Activated naive CD4-positive, alpha-beta T cell (primary cell): Measurements from ENCODE around the gene CRADD.
"Not testable (repeated sequence)": the region's sequence is repeated elsewhere in the genome, so short reads cannot be mapped to it uniquely, and the experiment has no call there.

ENCODE experiments used
- DNase-seq, 4 experiments: peaks; one replicate each; lab custom pipeline; 2025; lab: John Stamatoyannopoulos, UW

The CRADD gene

GRCh38 chr12:93737457-93738198, 60.5 kb downstream of the CRADD start:
- DNase-seq = no peak

GRCh38 chr12:93738199-93739058, 61.3 kb downstream of the CRADD start:
- no peak for DNase-seq

- DNase-seq = no peak
These were observed 63.6 kb downstream of the CRADD start for GRCh38 chr12:93740751-93741150.

GRCh38 chr12:93741659-93742109, 64.5 kb downstream of the CRADD start:
- no peak for DNase-seq

GRCh38 chr12:93742110-93742934, 65.1 kb downstream of the CRADD start:
- DNase-seq = peak in 1 of 4 experiments; percentile 18

- DNase-seq = no peak
These were observed 66.2 kb downstream of the CRADD start for GRCh38 chr12:93743229-93743998.

- no peak for DNase-seq
These were observed 67.0 kb downstream of the CRADD start for GRCh38 chr12:93743999-93744689.

GRCh38 chr12:93745286-93745685, 68.1 kb downstream of the CRADD start:
- DNase-seq = no peak

GRCh38 chr12:93746572-93747168, 69.5 kb downstream of the CRADD start:
- DNase-seq = no peak

- no peak for DNase-seq
These were observed 71.7 kb downstream of the CRADD start for GRCh38 chr12:93748672-93749383.

GRCh38 chr12:93749515-93749914, 72.3 kb downstream of the CRADD start:
- DNase-seq = no peak

- DNase-seq = no peak
These were observed 72.9 kb downstream of the CRADD start for GRCh38 chr12:93750056-93750455.

GRCh38 chr12:93751864-93752610, 74.9 kb downstream of the CRADD start:
- no peak for DNase-seq

- DNase-seq = no peak
These were observed 76.1 kb downstream of the CRADD start for GRCh38 chr12:93753285-93753684.

GRCh38 chr12:93753838-93754429, 76.8 kb downstream of the CRADD start:
- no peak for DNase-seq

- not testable (repeated sequence) for DNase-seq
These were observed 77.7 kb downstream of the CRADD start for GRCh38 chr12:93754859-93755258.

GRCh38 chr12:93756288-93756687, 79.1 kb downstream of the CRADD start:
- no peak for DNase-seq
